H1 (cell line): Measurements from ENCODE around the gene UBE2E3. TPM values are rescaled to one million over a fixed set of nuclear protein-coding genes. Genes with fewer than 3 reads are reported as not detected.

Experiments used
- CTCF ChIA-PET: fragments of 300-600 bp; sonication (Branson Sonifier 250); formaldehyde crosslinking; loops from one replicate; lab custom pipeline; 2021; ENCODE audit not compliant: partially characterized antibody; lab: Charles Lee
- POLR2A ChIA-PET: fragments of 300-600 bp; sonication (Branson Sonifier 250); formaldehyde crosslinking; loops from one replicate; lab custom pipeline; 2021; ENCODE audit warnings: inconsistent platforms; ENCODE audit not compliant: partially characterized antibody; lab: Charles Lee
- DNase-seq, 2 experiments: peaks; one replicate each; pipeline versions ENCODE4 v3.0.0 to v3.0.0-alpha.2; 2010 to 2022; ENCODE audit warnings: low spot score in 2 of 2, low read depth in 1 of 2, mixed read lengths in 1 of 2
- FAIRE-seq: peaks from 2 replicates; lab custom pipeline; 2011; peaks lifted over from hg19 to GRCh38; lab: Jason Lieb, UNC
- H2AFZ ChIP-seq: 2 replicates; pipeline ENCODE4 v1.8.1; 2012; ENCODE audit warnings: low read length, inconsistent platforms
- H2AK5ac ChIP-seq: 2 replicates; pipeline ENCODE4 v1.6.1; 2013; ENCODE audit warnings: low read depth, low read length
- H2BK120ac ChIP-seq: replicated peaks from 2 replicates; pipeline ENCODE3; 2013; ENCODE audit warnings: low read depth, low read length, inconsistent platforms
- H2BK12ac ChIP-seq: 2 replicates; pipeline ENCODE4 v1.6.1; 2013; ENCODE audit warnings: low read depth, low read length
- H2BK15ac ChIP-seq: 2 replicates; pipeline ENCODE4 v1.6.1; 2013; ENCODE audit warnings: low read length
- H2BK20ac ChIP-seq: 2 replicates; pipeline ENCODE4 v1.6.1; 2013; ENCODE audit warnings: low read length
- H2BK5ac ChIP-seq: 2 replicates; pipeline ENCODE4 v1.6.1; 2013; ENCODE audit warnings: low read depth, low read length
- H3K14ac ChIP-seq: 2 replicates; pipeline ENCODE4 v1.6.1; 2013; ENCODE audit warnings: inconsistent platforms; ENCODE audit not compliant: insufficient read length
- H3K18ac ChIP-seq: 2 replicates; pipeline ENCODE4 v1.6.1; 2013; ENCODE audit warnings: low read length; ENCODE audit errors: extremely low read depth
- H3K23ac ChIP-seq: 2 replicates; pipeline ENCODE4 v1.6.1; 2013; ENCODE audit warnings: inconsistent platforms; ENCODE audit not compliant: insufficient read length
- H3K23me2 ChIP-seq: 2 replicates; pipeline ENCODE4 v1.6.1; 2013; ENCODE audit warnings: low read depth, low read length
- H3K27ac ChIP-seq: 2 replicates; pipeline ENCODE4 v1.6.1; 2011; ENCODE audit warnings: low read depth, low read length, inconsistent platforms
- H3K27me3 ChIP-seq, 4 experiments: replicated peaks in 1 of 4; 1 replicate in 1 of 4; 2 replicates in 3 of 4; pipeline versions ENCODE4 v1.6.1 to v1.8.1; 2011 to 2013; ENCODE audit warnings: low read length in 3 of 4, mild to moderate bottlenecking in 3 of 4, inconsistent platforms in 2 of 4, mixed read lengths in 2 of 4, moderate library complexity in 1 of 4; ENCODE audit not compliant: control insufficient read depth in 3 of 4, insufficient read depth in 3 of 4; ENCODE audit errors: extremely low read depth in 1 of 4
- H3K36me3 ChIP-seq, 4 experiments: 2 replicates each; pipeline versions ENCODE4 v1.6.1 to v1.8.1; 2011 to 2013; ENCODE audit warnings: mild to moderate bottlenecking in 4 of 4, low read length in 3 of 4, moderate library complexity in 2 of 4, control low read depth in 1 of 4, inconsistent platforms in 1 of 4; ENCODE audit not compliant: insufficient read depth in 4 of 4, control insufficient read depth in 2 of 4
- H3K4ac ChIP-seq: replicated peaks from 2 replicates; pipeline ENCODE3; 2013; ENCODE audit warnings: low read length, low read depth, mixed read lengths, inconsistent platforms; ENCODE audit not compliant: insufficient read length
- H3K4me1 ChIP-seq, 4 experiments: replicated peaks in 1 of 4; 1 replicate in 1 of 4; 2 replicates in 3 of 4; pipeline versions ENCODE4 v1.6.1 to v1.8.1; 2011 to 2013; ENCODE audit warnings: low read length in 3 of 4, inconsistent platforms in 2 of 4, mixed read lengths in 1 of 4; ENCODE audit not compliant: insufficient read depth in 4 of 4, control insufficient read depth in 3 of 4
- H3K4me2 ChIP-seq, 2 experiments: 2 replicates each; pipeline versions ENCODE4 v1.6.1 to v1.8.1; 2011 to 2013; ENCODE audit warnings: low read depth in 2 of 2, low read length in 2 of 2, control low read depth in 1 of 2, inconsistent platforms in 1 of 2, mild to moderate bottlenecking in 1 of 2; ENCODE audit not compliant: insufficient read depth in 1 of 2
- H3K4me3 ChIP-seq, 4 experiments: fragments of 200-600, 300-600 bp in 1 of 4; sonication (generic), shearing (Covaris generic), sonication (Bioruptor Twin) in 1 of 4; 2 replicates each; pipeline versions ENCODE4 v1.5.1 to v1.8.1; 2011 to 2016; ENCODE audit warnings: low read length in 4 of 4, low read depth in 3 of 4, control low read depth in 2 of 4, inconsistent platforms in 2 of 4, mild to moderate bottlenecking in 2 of 4, mixed read lengths in 1 of 4, moderate library complexity in 1 of 4; ENCODE audit not compliant: insufficient read depth in 2 of 4; ENCODE audit errors: extremely low read depth in 1 of 4
- H3K56ac ChIP-seq: replicated peaks from 2 replicates; pipeline ENCODE3; 2013; ENCODE audit warnings: low read depth, mild to moderate bottlenecking, mixed read lengths, low read length, inconsistent platforms; ENCODE audit not compliant: insufficient read length
- H3K79me1 ChIP-seq: 2 replicates; pipeline ENCODE4 v1.6.1; 2013; ENCODE audit warnings: low read depth, low read length, control low read depth
- H3K79me2 ChIP-seq, 2 experiments: 2 replicates each; pipeline versions ENCODE4 v1.6.1 to v1.8.1; 2012 to 2013; ENCODE audit warnings: low read length in 2 of 2, mild to moderate bottlenecking in 2 of 2, inconsistent platforms in 1 of 2; ENCODE audit not compliant: insufficient read depth in 2 of 2, control insufficient read depth in 1 of 2
- H3K9ac ChIP-seq, 4 experiments: replicated peaks in 1 of 4; 1 replicate in 1 of 4; 2 replicates in 3 of 4; pipeline versions ENCODE4 v1.6.1 to v1.8.1; 2011 to 2013; ENCODE audit warnings: low read depth in 3 of 4, low read length in 3 of 4, control low read depth in 2 of 4, mild to moderate bottlenecking in 2 of 4, moderate library complexity in 2 of 4, inconsistent platforms in 1 of 4; ENCODE audit errors: extremely low read depth in 1 of 4
- H3K9me3 ChIP-seq, 2 experiments: 2 replicates each; pipeline versions ENCODE4 v1.6.1 to v1.8.1; 2012 to 2013; ENCODE audit warnings: mild to moderate bottlenecking in 2 of 2, moderate library complexity in 2 of 2, control low read depth in 1 of 2, inconsistent platforms in 1 of 2, low read depth in 1 of 2, low read length in 1 of 2, mixed read lengths in 1 of 2; ENCODE audit not compliant: insufficient read depth in 2 of 2
- H4K20me1 ChIP-seq, 2 experiments: replicated peaks in 1 of 2; 2 replicates each; pipeline versions ENCODE3 to v1.8.1; 2011 to 2013; ENCODE audit warnings: inconsistent platforms in 2 of 2, low read length in 2 of 2, mild to moderate bottlenecking in 1 of 2; ENCODE audit not compliant: insufficient read depth in 2 of 2, control insufficient read depth in 1 of 2
- H4K5ac ChIP-seq: 2 replicates; pipeline ENCODE4 v1.6.1; 2013; ENCODE audit warnings: low read length, low read depth, mixed read lengths, inconsistent platforms; ENCODE audit not compliant: insufficient read length
- H4K8ac ChIP-seq: 2 replicates; pipeline ENCODE4 v1.8.0; 2013; ENCODE audit warnings: mild to moderate bottlenecking, moderate library complexity, low read length, inconsistent platforms; ENCODE audit not compliant: insufficient read depth; ENCODE audit errors: extremely low read depth
- H4K91ac ChIP-seq: replicated peaks from 2 replicates; pipeline ENCODE3; 2013; ENCODE audit warnings: low read length, mixed read lengths, inconsistent platforms; ENCODE audit not compliant: insufficient read length
- CREB1 ChIP-seq: IDR thresholded peaks from 2 replicates; pipeline ENCODE4 v1.6.1; 2012; ENCODE audit warnings: inconsistent platforms
- E2F6 ChIP-seq: IDR thresholded peaks from 2 replicates; pipeline ENCODE4 v1.6.1; 2012; ENCODE audit warnings: inconsistent platforms
- EZH2 ChIP-seq: fragments of 200-600 bp; sonication (generic); IDR thresholded peaks from 2 replicates; pipeline ENCODE4 v1.7.1; 2012; ENCODE audit warnings: low read depth, mild to moderate bottlenecking, moderate library complexity, low read length, inconsistent platforms; ENCODE audit not compliant: severe bottlenecking
- JUN ChIP-seq: IDR thresholded peaks from 2 replicates; pipeline ENCODE4 v1.6.1; 2011; ENCODE audit warnings: low read depth, mild to moderate bottlenecking, improper control_type of control experiment, low read length
- JUND ChIP-seq: IDR thresholded peaks from 2 replicates; pipeline ENCODE4 v1.6.1; 2011; ENCODE audit warnings: mild to moderate bottlenecking, improper control_type of control experiment, low read length
- KDM4A ChIP-seq: IDR thresholded peaks from one replicate; pipeline ENCODE4 v1.7.1; 2012; ENCODE audit warnings: low read depth, mild to moderate bottlenecking, moderate library complexity, low read length, inconsistent platforms; ENCODE audit not compliant: severe bottlenecking
- MAFK ChIP-seq: IDR thresholded peaks from 2 replicates; pipeline ENCODE4 v1.6.1; 2012; ENCODE audit warnings: low read depth, mild to moderate bottlenecking, improper control_type of control experiment, low read length
- PHF8 ChIP-seq: fragments of 200-600 bp; sonication (generic); conservative IDR thresholded peaks from 2 replicates; pipeline ENCODE4 v1.7.1; 2012; ENCODE audit warnings: low read depth, mild to moderate bottlenecking, inconsistent platforms, low read length, moderate library complexity
- POLR2A ChIP-seq, 2 experiments: IDR thresholded peaks; 1 replicate in 1 of 2; 2 replicates in 1 of 2; pipeline ENCODE4 v1.6.1; 2011; ENCODE audit warnings: low read depth in 2 of 2, low read length in 2 of 2, mild to moderate bottlenecking in 2 of 2; ENCODE audit errors: control extremely low read depth in 1 of 2
- POLR2AphosphoS5 ChIP-seq: IDR thresholded peaks from 2 replicates; pipeline ENCODE4 v1.6.1; 2011; ENCODE audit warnings: low read depth, low read length
- SRF ChIP-seq: IDR thresholded peaks from 2 replicates; pipeline ENCODE4 v1.6.1; 2011; ENCODE audit warnings: mild to moderate bottlenecking, low read depth, low read length, moderate library complexity
- TAF7 ChIP-seq: optimal IDR thresholded peaks from 2 replicates; pipeline ENCODE3; 2011; ENCODE audit warnings: low read depth, mild to moderate bottlenecking, inconsistent platforms, low read length, moderate library complexity, borderline replicate concordance
- ZNF274 ChIP-seq: IDR thresholded peaks from 2 replicates; pipeline ENCODE4 v1.7.0; 2012; ENCODE audit warnings: low read length, borderline replicate concordance; ENCODE audit errors: extremely low read depth
- WGBS, 2 experiments: shearing (Covaris generic) in 1 of 2; methylation state at CpG; one replicate each; pipeline versions ENCODE4 v1.1.6 to v1.1.7; 2013 to 2015; ENCODE audit warnings: low lambda C conversion rate in 2 of 2, mixed read lengths in 2 of 2, inconsistent platforms in 1 of 2, low coverage in 1 of 2, missing lambda C conversion rate in 1 of 2; ENCODE audit not compliant: insufficient replicate concordance in 2 of 2, insufficient coverage in 1 of 2, insufficient read length in 1 of 2; ENCODE audit errors: extremely low coverage in 1 of 2, missing lambda C conversion rate in 1 of 2; 5-methylcytosine and 5-hydroxymethylcytosine counted together
- polyA plus RNA-seq, 7 experiments: library from polyadenylated mRNA; depleted of rRNA in 3 of 7; stranded (reverse) in 5 of 7; unstranded in 2 of 7; fragments of >200 nt in 5 of 7; fragments of 200-250 nt in 2 of 7; gene quantifications; 1 replicate in 5 of 7; 2 replicates in 1 of 7; 4 replicates in 1 of 7; pipeline versions ENCODE4 v1.2.1 to v1.2.3, GENCODE V29; 2011 to 2013; ENCODE audit warnings: missing spikeins in 2 of 7, mixed read lengths in 2 of 7
- total RNA-seq: library from RNA; stranded (reverse); fragmentation: NEBNext Ultra II Directional; extraction: Animal tissue kit (Norgen Biotek cat#: 25700); gene quantifications from 2 replicates; pipeline ENCODE4 v1.2.1, GENCODE V29; 2021

The UBE2E3 gene
- total and polyA plus RNA-seq, 2 of the 8 experiments (the other 6 are each of a cell fraction or from before 2014, with no cell fraction given) = 106 to 132 TPM

DNA sequence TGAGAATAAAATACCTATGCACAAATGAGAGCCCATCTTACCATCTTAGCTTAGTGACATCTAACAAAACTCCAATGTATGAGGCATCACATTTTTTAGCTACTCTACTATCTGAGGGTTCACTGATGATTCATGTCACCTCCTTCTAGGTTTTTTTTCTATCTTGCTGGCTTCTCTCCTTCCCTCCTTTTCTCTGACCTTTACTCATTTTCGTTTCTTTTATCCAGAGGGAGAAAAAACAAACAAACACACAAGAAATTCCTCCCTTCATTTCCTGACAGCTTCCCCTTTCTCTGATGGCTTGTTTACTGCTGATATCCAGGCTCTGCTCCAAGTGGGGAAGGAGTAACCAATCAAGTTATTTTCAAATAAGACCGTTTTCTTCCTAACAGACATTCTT, 115.1 kb downstream of the UBE2E3 start:
- Histone ChIP-seq H2BK5ac (no peak overlapping the region), H3K56ac (no peak overlapping the region), H3K36me3 (no peaks in the 10 kb centered on the region), H3K27me3 (no peaks in the 10 kb centered on the region), H2BK12ac (no peak overlapping the region), H3K27ac (no peak overlapping the region), H4K5ac (no peak overlapping the region), H2BK20ac (no peak overlapping the region), H2BK120ac (no peak overlapping the region), H3K9ac (no peak overlapping the region), H2AFZ (no peak overlapping the region), H3K4me2 (no peak overlapping the region), H3K9me3 (no peaks in the 10 kb centered on the region), H3K79me2 (no peaks in the 10 kb centered on the region), H3K23me2 (no peaks in the 10 kb centered on the region), H3K79me1 (no peaks in the 10 kb centered on the region), H3K4me3 (no peak overlapping the region), H3K14ac (no peak overlapping the region), H4K20me1 (no peaks in the 10 kb centered on the region), H2BK15ac (no peak overlapping the region), H3K18ac (no peak overlapping the region), H3K4me1 (no peaks in the 10 kb centered on the region), H4K91ac (no peak overlapping the region), H3K23ac (no peak overlapping the region), H4K8ac (no peak overlapping the region), H3K4ac (no peak overlapping the region), H2AK5ac (no peak overlapping the region)
- ChIA-PET CTCF (interaction anchor here (1.1 kb wide), 1 partner anchor 9 kb away, joined by 4 read pairs; no protein-coding TSS in a partner anchor), POLR2A (no interaction called here)
- WGBS, 2 experiments = 83% methylated on average over 1 of the region's 2 CpGs; no CpG with 5 or more reads in 1 of the 2 experiments
- DNase-seq (no peak), FAIRE-seq (no peak)
- TF ChIP-seq JUN = no peak
- TF ChIP-seq SRF = no peak
- no peak for TF ChIP-seq POLR2AphosphoS5
- no peak for TF ChIP-seq ZNF274
- TF ChIP-seq KDM4A = no peak
- no peak for TF ChIP-seq EZH2
- no peak for TF ChIP-seq PHF8
- no peak for TF ChIP-seq TAF7
- no peak for TF ChIP-seq POLR2A (IDR thresholded peaks at IDR 0.05; ENCODE audit: control extremely low read depth in 1 of 2, low read depth in 2 of 2, low read length in 2 of 2)
- TF ChIP-seq JUND = no peak
- no peak for TF ChIP-seq MAFK
- no peak for TF ChIP-seq CREB1
- TF ChIP-seq E2F6 = no peak
